ENCODE data around the gene RPL7A.

DNA sequence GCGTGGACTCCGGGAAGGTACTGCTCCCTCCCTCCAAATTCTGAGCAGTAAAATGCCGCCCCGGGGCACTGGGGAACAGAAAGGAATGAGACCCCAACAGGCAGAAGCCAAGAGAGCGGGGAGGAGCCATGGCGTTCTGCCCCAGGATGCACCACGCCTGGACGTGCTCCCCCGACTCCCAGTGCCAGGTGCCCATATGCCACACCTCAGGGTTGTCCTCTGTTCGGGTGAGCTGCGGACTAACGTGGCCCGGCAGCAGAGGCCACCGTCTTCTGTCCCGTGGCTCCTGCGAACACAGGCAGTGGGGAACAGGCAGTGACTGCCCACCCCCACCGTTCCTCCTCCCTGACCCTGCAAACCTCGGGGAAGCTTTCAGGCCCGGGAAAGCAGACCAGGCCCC lies 16.8 kb upstream of the RPL7A start:
- TF ChIP-seq, protein P1, sequence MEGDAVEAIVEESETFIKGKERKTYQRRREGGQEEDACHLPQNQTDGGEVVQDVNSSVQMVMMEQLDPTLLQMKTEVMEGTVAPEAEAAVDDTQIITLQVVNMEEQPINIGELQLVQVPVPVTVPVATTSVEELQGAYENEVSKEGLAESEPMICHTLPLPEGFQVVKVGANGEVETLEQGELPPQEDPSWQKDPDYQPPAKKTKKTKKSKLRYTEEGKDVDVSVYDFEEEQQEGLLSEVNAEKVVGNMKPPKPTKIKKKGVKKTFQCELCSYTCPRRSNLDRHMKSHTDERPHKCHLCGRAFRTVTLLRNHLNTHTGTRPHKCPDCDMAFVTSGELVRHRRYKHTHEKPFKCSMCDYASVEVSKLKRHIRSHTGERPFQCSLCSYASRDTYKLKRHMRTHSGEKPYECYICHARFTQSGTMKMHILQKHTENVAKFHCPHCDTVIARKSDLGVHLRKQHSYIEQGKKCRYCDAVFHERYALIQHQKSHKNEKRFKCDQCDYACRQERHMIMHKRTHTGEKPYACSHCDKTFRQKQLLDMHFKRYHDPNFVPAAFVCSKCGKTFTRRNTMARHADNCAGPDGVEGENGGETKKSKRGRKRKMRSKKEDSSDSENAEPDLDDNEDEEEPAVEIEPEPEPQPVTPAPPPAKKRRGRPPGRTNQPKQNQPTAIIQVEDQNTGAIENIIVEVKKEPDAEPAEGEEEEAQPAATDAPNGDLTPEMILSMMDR (IDR thresholded peaks at IDR 0.05) = no peak
- TF ChIP-seq POLR2A (IDR thresholded peaks at IDR 0.05) = no peak
